ENCODE results near the gene CACTIN.

CACTIN gene

GRCh38 chr19:3627351-3627723, 747 bp upstream of the CACTIN start:
- no peak for DNase-seq (ENCODE audit: low read depth)

- DNase-seq (ENCODE audit: low read depth): no peak
Measured at GRCh38 chr19:3625996-3626472, 556 bp downstream of the CACTIN start.

GRCh38 chr19:3623716-3624115, 2.9 kb downstream of the CACTIN start:
- DNase-seq (ENCODE audit: low read depth): no peak

- no peak for DNase-seq (ENCODE audit: low read depth)
Measured at GRCh38 chr19:3622224-3622623, 4.4 kb downstream of the CACTIN start.

- DNase-seq (ENCODE audit: low read depth): no peak
Measured at GRCh38 chr19:3621689-3622088, 4.9 kb downstream of the CACTIN start.

- DNase-seq (ENCODE audit: low read depth): no peak
Measured at GRCh38 chr19:3620817-3621547, 5.6 kb downstream of the CACTIN start.

- no peak for DNase-seq (ENCODE audit: low read depth)
Measured at GRCh38 chr19:3620145-3620816, 6.3 kb downstream of the CACTIN start.

- no peak for DNase-seq (ENCODE audit: low read depth)
Measured at GRCh38 chr19:3619631-3620012, 7.0 kb downstream of the CACTIN start.

- no peak for DNase-seq (ENCODE audit: low read depth)
Measured at GRCh38 chr19:3618811-3619630, 7.6 kb downstream of the CACTIN start.

GRCh38 chr19:3618144-3618810, 8.3 kb downstream of the CACTIN start:
- DNase-seq (ENCODE audit: low read depth): peak; percentile 23

GRCh38 chr19:3617463-3617862, 9.1 kb downstream of the CACTIN start:
- no peak for DNase-seq (ENCODE audit: low read depth)

GRCh38 chr19:3615524-3616135, 11.0 kb downstream of the CACTIN start:
- no peak for DNase-seq (ENCODE audit: low read depth)

- no peak for DNase-seq (ENCODE audit: low read depth)
Measured at GRCh38 chr19:3614858-3615505, 11.6 kb downstream of the CACTIN start.

- DNase-seq (ENCODE audit: low read depth): no peak
Measured at GRCh38 chr19:3613818-3614661, 12.6 kb downstream of the CACTIN start.

GRCh38 chr19:3612901-3613741, 13.5 kb downstream of the CACTIN start:
- DNase-seq (ENCODE audit: low read depth): no peak

GRCh38 chr19:3612330-3612729, 14.3 kb downstream of the CACTIN start:
- no peak for DNase-seq (ENCODE audit: low read depth)

GRCh38 chr19:3611841-3612240, 14.7 kb downstream of the CACTIN start:
- DNase-seq (ENCODE audit: low read depth): no peak

- DNase-seq (ENCODE audit: low read depth): no peak
Measured at GRCh38 chr19:3610745-3611717, 15.6 kb downstream of the CACTIN start.

All from activated T-helper 9 cell treated with anti-CD3 and anti-CD28 coated beads, Interleukin-2, amount 50 U/mL, for 16 hours (primary cell).